GM19372 (cell line): ENCODE data around the gene RTP4.

Source experiments
- ATAC-seq: cut with Tn5 transposase; IDR thresholded peaks from one replicate; pipeline ENCODE4 v1.9.1; 2021; ENCODE audit warnings: mild to moderate bottlenecking, low read depth, moderate library complexity; ENCODE audit not compliant: unreplicated experiment

The RTP4 gene, protein sequence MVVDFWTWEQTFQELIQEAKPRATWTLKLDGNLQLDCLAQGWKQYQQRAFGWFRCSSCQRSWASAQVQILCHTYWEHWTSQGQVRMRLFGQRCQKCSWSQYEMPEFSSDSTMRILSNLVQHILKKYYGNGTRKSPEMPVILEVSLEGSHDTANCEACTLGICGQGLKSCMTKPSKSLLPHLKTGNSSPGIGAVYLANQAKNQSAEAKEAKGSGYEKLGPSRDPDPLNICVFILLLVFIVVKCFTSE

DNA sequence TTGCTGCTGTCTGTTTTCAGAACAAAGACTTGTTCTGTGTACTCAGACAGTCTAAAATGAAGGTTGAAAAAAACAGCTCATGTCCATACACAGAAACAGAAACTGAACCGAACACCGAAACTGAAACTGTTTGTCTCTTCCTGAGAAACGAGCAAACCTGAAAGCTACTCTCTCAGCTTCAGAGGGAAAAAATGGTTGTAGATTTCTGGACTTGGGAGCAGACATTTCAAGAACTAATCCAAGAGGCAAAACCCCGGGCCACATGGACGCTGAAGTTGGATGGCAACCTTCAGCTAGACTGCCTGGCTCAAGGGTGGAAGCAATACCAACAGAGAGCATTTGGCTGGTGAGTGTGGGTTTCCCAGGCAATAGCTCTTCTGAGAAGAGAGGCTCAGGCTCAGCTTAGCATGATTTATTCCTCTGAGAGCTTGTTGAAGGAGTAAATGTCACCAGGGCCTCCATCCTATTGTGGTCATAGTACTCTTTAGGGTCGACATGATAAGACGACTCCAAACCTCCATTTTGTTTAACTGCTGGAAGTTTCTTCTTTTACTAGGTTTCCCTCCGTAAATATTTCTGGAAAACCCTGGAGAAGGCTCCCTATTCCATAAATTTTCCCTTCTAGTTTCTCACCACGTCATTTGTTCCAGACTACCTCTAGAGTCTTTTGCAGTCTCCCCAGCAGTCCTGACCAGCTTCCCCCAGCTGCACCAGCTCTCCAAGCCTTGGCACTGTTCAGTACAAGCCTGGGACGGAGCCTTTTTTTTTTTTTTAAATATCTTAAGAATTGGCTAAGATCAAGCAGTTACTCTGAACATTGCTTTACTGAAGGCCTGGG is at the start of gene RTP4:
TSS of gene RTP4 (plus strand) at position 135 of the 838 bp plus-strand sequence. CDS start at position 192, 57 bp downstream.
- ATAC-seq: peak; percentile 92

DNA sequence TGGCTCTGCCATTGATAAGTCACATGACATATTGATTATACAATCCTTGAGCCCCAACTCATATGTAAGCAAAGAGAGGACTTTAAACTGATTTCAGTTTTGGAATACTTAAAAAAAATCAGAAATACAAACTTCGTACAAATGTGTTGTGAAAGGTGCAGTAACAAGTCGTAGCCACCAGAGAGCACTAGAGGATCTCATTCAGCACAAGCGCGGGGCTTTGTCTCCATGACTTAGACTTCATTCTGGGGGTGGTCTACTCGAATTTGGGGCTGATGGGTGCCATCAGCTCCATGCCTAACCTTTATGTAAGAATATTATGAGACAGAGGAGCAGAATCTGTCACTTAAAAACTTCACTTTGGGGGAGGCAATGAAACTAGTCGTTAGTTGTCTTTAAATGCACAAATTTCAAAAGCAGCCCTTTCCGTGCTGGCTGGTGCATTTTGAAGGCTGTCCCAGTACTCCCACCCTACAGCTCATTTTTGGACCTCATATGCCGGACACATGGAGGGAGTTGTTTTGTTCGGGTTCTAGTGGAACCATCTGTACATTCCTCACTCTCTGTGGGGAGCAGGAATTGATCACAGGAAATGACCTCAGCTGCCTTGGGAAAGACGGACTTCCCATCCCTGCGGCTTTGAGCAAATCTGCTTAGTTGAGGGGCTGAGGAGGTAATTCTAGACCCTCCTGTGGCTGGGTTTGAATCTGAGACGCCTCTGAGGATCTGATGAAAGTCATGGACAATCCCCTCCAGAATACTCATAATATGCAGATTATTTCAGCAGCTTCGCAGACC is 49.2 kb upstream of the RTP4 start:
- ATAC-seq: no peak

DNA sequence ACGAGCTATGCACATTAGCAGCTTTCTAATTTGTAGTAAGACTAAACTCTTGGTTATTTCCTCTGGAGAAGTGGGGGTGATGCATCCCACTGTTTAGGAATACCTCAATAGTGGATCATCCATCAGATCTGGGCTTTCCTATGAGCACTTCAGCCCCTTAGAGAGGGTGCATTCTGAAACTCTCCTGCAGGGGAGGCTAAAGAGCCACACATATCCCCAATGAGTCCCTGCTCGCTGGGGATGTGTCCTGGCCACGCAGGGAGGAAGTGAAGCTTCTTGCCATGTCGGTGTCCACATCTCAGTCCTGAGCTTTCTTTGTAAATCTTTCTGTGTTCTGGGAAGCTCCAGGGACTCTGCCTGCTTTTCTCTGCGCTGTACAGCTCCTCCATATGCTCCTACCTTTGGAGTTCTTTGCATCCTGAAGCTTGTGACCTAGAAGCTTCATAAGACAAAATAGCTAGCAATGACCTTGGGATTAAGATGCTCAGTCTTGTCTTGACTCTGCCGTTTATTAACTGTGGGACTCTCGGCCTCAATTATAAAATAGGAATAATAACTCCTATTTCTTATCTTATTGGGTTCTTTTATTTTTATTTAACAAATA is 48.4 kb upstream of the RTP4 start:
- ATAC-seq: peak; percentile 83

DNA sequence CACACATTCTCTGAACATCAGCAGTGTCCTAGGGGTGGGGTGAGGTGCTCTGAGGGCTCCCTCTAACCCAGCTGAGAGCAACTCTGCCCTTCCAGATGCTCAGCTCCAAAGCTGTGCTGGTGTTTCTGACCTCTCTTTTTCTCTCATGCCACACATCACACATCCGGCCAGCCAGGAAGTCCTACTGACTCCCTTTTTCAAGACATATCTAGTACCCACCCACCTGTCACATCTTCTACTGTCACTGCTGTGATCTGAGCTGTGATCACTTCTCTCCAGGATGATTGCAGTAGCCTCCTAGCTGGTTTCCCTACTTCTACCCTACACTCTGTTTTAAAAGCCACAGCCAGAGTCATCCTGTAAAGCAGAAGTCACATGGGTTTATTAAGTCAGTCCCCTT is 46.4 kb upstream of the RTP4 start:
- no peak for ATAC-seq

DNA sequence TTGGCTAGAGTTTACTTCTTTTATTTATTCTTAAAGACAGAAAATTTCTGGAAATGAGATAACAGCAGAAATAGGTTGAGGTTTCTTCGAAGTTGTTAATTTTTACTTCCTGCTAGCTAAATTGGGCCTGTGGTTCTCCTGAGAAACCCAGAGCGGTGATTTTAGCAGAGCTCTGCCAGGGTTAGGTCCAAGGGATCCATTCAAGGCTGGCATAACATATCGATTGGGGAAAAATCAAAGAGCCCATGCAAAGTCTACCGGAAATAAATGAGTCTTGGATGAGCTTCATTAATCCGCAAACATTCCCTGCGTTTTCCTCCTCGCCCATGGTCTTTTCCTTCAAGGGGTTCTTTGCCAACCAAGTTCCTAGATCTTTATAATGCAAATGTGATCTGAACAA is 45.9 kb upstream of the RTP4 start:
- no peak for ATAC-seq

DNA sequence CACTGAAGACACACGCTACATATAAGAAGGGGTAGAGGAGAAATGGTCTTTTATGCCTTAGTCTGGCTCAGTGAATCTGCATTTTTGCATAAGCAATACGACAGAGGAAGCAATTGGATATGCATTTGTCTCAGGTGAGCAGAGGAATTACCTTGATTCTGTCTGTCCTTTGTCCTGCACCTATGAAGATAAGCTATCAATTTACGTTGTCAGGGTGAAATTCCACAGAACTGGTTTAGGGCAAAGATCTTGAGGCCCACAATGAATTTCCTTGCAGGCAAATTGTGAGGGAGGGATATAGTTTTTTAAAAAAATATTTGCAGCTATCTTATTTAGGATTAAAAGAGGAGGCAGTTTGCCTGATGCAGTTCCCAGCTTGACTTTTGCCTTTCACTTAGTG is 45.1 kb upstream of the RTP4 start:
- ATAC-seq: no peak

DNA sequence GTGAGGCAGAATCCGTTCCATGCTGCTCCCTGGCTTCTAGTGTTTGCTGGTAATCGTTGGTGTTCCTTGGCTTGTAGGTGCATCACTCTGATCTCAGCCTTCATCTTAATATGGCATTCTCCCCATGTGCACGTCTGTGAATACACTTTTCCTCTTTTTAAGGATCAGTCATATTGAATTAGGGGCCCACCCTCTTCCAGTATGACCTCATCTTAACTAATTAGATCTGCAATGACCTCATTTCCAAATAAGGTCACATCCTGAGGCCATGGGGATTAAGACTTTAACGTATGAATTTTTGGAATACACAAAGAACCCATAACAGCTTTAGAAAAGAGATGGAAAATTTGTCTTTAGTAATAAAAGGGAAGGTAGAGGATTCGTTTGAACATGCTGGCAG is 42.6 kb upstream of the RTP4 start:
- ATAC-seq: no peak

DNA sequence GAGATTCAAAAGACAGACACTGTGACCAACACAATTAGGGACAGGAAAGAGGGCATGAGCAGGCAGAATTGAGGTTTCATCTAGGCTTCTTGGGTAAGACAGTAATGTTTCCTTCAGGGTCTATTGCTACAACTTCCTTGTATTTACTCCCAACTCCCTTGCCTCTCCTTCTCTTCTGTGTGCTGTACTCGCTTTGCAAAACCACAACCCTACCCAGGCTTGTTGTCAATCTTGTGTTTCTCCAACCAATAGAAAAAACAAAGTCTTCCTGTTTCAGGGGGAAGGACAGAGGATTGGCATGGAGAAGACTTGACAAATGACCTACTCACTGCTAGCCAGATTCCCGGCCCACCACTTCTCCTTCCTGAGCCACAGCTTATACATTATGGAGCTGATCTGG is 40.3 kb upstream of the RTP4 start:
- no peak for ATAC-seq

DNA sequence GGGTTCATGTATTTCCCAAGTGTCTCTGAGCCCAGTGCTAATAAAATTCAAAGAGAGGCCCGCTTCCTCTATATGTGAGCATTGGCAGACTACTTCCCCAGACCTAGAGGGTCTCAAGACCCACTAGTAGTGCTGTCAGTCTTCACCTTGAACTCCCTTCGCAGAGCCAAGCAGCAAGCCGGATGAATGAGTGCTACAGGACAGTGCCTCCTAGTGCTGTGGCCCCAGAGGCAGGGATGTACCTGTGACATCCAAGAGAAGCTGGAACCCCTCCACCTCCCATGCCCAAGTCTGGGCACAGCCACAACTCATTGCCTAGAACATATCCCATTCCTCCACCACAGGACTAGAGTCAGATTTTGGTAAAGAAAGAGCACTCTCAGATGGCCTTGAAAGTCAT is 39.5 kb upstream of the RTP4 start:
- no peak for ATAC-seq

DNA sequence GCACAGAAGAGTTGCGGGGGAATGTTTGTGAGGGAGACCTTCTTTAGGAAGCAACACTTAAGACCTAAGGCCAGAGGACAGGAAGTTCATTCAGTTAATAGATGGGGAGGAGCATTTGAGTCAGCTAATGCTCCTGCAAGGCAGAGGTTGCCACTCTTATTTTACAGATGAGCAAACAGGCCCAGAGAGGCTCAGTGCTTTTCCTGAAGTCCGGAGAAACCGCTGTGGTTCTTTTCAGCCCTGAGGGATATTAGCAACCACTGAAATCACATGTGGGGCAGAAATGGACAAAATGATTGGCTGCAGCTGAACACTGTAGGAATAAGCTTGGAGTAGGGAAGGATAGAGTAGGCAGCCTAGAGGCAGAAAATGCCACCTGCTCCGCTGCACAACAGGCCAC is 33.3 kb upstream of the RTP4 start:
- ATAC-seq: no peak

DNA sequence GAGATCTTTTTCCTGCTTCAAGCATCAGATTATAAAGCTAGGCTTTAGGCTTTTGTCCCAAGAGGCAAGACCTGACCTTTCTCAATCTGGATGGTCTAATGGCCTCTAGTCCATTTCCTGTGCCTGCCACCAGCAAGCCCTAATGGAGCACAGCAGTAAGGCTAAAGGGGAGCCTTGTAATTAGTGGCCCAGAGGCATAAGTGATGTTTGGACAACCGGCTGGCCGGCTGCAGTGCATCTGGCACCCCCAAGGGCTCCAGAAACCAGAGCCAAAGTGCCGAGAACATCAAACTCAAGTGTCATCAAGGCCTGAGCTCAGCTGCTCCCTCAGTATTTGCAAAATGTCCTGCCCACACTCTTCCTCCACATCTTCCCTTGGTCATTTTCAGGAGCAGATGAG is 31.9 kb upstream of the RTP4 start:
- ATAC-seq: no peak

DNA sequence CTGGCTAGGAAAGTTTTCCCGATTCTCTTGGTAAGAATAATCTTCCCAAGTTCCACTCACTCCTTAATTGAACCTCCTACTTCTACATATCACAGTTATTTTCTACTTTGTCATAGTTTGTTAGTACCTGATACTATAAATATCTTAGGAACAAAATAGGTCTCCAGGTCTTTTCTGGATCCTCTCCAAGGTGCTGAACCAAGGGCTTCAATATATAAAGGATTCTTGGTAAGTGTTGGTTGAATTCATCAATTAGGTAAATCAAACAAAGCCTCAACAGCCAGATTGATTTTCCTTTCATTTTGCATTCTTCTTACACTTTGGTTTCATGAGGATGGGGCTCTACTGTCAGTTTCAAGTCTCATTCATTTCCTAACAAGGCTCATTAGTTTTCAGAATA is 27.6 kb upstream of the RTP4 start:
- no peak for ATAC-seq

DNA sequence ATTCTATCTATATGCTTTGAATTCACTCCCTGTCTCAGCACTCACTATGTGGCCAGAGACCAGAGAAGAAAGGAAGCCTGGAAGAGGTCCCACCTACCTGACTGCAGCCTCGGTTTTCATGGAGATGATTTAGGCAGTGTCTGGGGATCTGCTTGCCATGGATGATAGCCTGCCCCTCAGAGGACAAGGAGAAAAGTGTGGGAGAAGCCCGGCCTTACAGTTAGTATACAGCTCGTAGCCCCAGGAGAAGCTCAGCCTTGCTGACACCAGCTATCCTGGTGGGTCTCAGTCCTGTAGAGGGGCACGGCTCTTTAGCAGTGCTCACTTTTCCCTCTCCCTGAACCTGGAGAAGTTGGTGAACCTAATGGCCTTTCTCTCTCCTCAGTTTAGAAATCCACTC is 25.9 kb upstream of the RTP4 start:
- no peak for ATAC-seq

DNA sequence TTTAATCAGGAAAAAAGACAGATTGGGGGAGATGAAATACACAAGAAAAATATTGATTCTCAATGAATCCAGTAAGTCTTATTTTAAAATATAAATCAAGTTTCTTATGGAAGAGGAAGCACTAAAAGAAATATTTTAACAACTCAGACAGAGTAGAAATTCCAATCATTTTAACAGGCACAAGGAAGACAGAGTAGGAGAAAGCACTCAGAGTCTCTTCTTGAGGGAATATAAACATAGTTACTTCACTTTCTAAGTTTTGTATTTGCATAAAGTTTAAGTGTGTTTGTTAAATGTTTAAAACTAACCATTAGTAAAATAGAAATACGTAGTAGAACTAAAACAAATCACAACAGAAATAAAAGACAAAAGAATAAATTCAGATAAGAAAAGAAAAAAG is 24.5 kb upstream of the RTP4 start:
- no peak for ATAC-seq

DNA sequence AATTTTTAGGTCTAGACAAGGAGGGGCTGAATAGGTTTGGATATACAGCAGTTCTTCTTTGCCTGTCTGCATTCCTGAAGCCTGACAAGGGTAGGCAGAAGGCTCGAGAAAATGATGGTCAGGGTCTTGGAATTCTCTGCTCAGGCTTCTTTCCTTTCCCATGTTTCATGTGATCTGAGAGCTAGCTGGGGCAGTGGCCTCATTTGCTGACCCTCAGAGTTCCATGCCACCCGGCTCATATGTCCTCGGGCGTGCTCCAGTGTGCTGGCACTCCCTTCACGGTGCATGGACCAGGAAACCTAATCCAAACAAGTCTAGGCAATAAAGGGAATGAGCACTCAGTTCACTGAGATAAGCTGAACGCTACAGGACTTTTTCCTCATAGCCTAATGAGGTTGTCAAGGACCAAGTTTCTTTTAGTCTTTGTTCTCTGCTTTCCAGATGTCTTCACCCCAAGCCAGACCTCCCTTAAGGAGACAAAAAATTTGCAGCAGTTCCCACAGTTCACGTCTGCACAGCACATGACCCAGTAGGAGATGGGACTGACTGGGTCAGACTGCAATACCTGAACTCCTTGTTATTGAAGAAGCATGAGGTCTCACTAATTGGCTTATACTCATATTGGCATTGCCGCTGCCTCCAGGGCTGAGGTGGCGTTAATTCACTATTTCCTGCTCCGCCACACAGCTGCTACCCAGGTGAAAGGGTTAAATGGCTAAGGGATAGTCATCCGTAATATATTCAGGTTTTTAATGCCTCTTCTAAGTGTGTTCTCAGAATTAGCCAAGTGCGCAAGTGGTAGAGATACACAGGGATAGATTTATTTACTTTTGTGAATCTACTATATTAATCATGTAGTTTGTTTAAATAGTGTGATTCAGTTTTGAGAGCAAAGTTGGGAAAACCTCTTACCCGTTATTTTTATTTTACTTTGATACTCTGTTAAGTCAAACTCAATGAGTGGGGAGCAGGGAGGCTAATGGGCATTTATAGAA is 15.3 kb upstream of the RTP4 start:
- ATAC-seq: no peak

DNA sequence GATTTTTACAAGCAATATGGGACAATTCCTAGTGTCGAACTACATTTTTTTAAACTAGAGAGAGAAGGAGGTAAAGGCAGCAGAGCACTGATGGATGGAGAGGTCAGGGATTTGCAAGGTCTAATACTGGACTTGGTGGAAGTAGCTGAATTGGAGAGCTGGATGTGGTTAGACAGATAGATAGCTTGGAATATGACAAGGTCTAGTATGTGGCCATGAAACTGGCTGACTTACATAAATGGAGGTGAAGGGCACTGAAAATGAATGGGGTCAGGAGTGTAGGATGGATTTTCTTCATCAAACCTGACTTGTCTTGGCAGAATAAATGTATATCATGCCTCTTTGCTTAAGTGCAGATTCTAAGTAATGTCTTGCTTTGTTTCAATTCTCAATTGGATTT is 10.1 kb upstream of the RTP4 start:
- ATAC-seq: no peak

DNA sequence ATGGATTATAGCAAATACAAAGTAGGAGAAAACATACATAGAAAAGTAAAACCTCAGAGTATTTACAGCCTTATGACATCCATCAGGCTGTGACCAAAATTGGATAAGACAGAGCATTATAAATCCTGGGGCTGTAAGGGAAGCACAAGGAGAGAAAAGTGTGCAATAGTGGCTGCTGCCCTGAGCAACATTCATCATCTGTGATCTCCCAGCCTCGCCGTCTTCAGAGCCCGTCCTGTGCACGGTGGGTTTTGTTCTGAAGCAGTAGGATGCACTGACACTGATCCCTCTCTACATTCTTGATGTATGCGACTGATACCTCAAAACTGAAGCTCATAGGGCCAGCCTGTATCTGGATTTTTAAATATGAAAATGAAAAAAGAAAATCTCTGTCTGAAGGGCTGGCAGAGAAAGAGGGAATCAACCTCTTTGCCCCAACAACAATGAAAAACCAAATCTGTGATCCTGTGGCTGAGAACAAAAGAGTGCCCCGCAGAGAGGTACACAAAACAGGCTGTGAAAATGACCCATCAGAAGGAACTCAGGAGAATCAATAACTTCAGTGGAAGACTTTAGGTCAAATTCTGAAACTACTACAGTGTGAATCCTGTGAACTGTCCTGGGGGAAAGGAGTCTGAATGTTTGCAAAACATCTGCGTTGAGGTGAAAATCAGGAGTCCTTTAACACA is 8.2 kb upstream of the RTP4 start:
- ATAC-seq: no peak

DNA sequence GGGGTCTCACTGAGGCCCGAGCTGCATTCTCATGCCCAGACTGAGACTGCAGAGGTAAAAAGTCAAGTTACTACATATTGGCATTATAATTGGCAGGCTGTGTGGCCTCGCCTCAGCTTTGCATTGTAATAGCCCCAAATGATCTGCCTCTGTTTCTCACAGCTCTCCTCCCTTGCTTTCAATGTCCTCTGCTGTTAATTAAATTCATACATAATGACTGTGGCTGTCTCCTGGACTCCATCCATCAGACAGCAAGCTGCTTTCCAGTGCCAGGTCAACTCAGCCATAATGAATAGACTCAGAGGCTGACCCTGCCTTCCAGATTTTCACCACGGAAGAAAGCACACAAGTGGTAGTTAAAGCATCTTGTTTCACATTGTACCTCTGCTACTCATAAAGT is 7.6 kb upstream of the RTP4 start:
- ATAC-seq: no peak

DNA sequence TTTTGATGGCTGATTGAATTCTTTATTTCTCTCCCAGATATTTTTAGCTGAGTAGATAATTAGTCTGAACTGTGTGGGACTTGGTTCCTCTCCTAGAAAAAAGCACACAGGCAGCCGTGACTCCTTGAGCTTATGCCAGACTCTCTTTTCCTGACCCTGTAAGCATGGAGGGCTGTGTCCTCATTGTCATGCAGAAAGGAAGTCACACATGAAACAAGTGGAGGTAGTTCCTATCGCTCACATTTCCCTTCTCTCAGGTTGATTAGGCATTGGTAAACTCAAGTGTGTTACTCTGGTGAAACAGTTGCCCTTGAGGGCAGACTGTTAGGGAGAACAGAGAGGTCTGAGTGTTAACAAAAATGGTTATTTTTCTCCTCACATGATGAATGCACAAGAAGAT is 6.3 kb upstream of the RTP4 start:
- no peak for ATAC-seq
